K562 (cell line): ENCODE measurements around the gene AHCYL1. TPM values are rescaled to one million over a fixed set of nuclear protein-coding genes. Genes with fewer than 3 reads are reported as not detected.

Experiments
- EWSR1 ChIP-seq: fragments of 450-650 bp; IDR thresholded peaks from 2 replicates; pipeline ENCODE4 v1.6.1; 2018; ENCODE audit warnings: borderline replicate concordance, mild to moderate bottlenecking, low read depth, moderate library complexity; ENCODE audit not compliant: partially characterized antibody
- KAT7 ChIP-seq: sonication (generic); formaldehyde crosslinking; IDR thresholded peaks from 2 replicates; pipeline ENCODE4 v1.8.0; 2022; ENCODE audit warnings: missing genetic modification reagents, mild to moderate bottlenecking, borderline replicate concordance
- L3MBTL2 ChIP-seq: fragments of 450-650 bp; IDR thresholded peaks from 2 replicates; pipeline ENCODE4 v1.6.1; 2016; ENCODE audit warnings: mild to moderate bottlenecking, moderate library complexity
- NBN ChIP-seq: fragments of 450-650 bp; IDR thresholded peaks from 2 replicates; pipeline ENCODE4 v1.6.1; 2016; ENCODE audit warnings: low read depth, mild to moderate bottlenecking
- SNIP1 ChIP-seq: fragments of 450-650 bp; IDR thresholded peaks from 2 replicates; pipeline ENCODE4 v1.7.1; 2017; ENCODE audit warnings: low read depth, mild to moderate bottlenecking
- SREBF1 ChIP-seq: fragments of 150-350 bp; IDR thresholded peaks from 2 replicates; pipeline ENCODE4 v1.6.1; 2014; ENCODE audit warnings: antibody characterized with exemption, low read depth, low read length, borderline replicate concordance
- ZC3H8 ChIP-seq: fragments of 450-650 bp; IDR thresholded peaks from 2 replicates; pipeline ENCODE4 v1.6.1; 2017
- ZNF551 ChIP-seq: fragments of 250-450 bp; sonication (Bioruptor Pico); IDR thresholded peaks from 2 replicates; pipeline ENCODE4 v1.5.0; 2021; ENCODE audit warnings: mild to moderate bottlenecking, moderate library complexity
- ZNF785 ChIP-seq: fragments of 250-450 bp; sonication (Bioruptor Pico); IDR thresholded peaks from 2 replicates; pipeline ENCODE4 v1.4.0; 2020; ENCODE audit warnings: mild to moderate bottlenecking
- polyA plus RNA-seq, 8 experiments: library from polyadenylated mRNA; depleted of rRNA in 4 of 8; stranded (reverse) in 5 of 8; unstranded in 3 of 8; fragments of >200 nt; fragmentation: Nextera tagmentation in 2 of 8; fragmentation: Illumina TruSeq in 1 of 8; extraction: Ambion mirVana in 2 of 8; extraction: Trizol in 1 of 8; gene quantifications; 2 replicates each; pipeline versions ENCODE4 v1.2.1 to v1.2.3, GENCODE V29; 2011 to 2014; ENCODE audit warnings: inconsistent platforms in 1 of 8, missing spikeins in 1 of 8
- total RNA-seq, 7 experiments: library from RNA; depleted of rRNA in 6 of 7; stranded (reverse); fragments of >200 nt in 6 of 7; fragmentation: Illumina TruSeq in 2 of 7; extraction: Trizol in 2 of 7; gene quantifications; 2 replicates each; pipeline versions ENCODE4 v1.2.1 to v1.2.3, GENCODE V29; 2011 to 2021; ENCODE audit warnings: low replicate concordance in 1 of 7
- TF ChIP-seq, protein P1 (sequence below): sonication (generic); formaldehyde crosslinking; IDR thresholded peaks from 2 replicates; pipeline ENCODE4 v1.8.1; 2023; ENCODE audit warnings: mild to moderate bottlenecking, missing genetic modification reagents, moderate library complexity
- TF ChIP-seq, protein P2 (sequence below): conservative IDR thresholded peaks from 2 replicates; pipeline ENCODE4 v1.6.1; 2011; ENCODE audit warnings: low read depth, mild to moderate bottlenecking, low read length; ENCODE audit not compliant: control insufficient read depth
- TF ChIP-seq, protein P3 (sequence below): fragments of 150-350 bp; IDR thresholded peaks from 2 replicates; pipeline ENCODE4 v1.6.1; 2014; ENCODE audit warnings: low read depth, mild to moderate bottlenecking, low read length, borderline replicate concordance
- TF ChIP-seq, protein P4 (sequence below), 2 experiments: fragments of 450-650 bp; formaldehyde crosslinking in 1 of 2; IDR thresholded peaks; 2 replicates each; pipeline versions ENCODE4 v1.4.0 to v1.6.1; 2014 to 2020; ENCODE audit warnings: mild to moderate bottlenecking in 2 of 2, borderline replicate concordance in 1 of 2, low read depth in 1 of 2

Gene AHCYL1
- total and polyA plus RNA-seq, 9 of the 15 experiments (the other 6 are each of a cell fraction or from before 2014, with no cell fraction given), result 27.3 to 118 (median 44.5) TPM

DNA sequence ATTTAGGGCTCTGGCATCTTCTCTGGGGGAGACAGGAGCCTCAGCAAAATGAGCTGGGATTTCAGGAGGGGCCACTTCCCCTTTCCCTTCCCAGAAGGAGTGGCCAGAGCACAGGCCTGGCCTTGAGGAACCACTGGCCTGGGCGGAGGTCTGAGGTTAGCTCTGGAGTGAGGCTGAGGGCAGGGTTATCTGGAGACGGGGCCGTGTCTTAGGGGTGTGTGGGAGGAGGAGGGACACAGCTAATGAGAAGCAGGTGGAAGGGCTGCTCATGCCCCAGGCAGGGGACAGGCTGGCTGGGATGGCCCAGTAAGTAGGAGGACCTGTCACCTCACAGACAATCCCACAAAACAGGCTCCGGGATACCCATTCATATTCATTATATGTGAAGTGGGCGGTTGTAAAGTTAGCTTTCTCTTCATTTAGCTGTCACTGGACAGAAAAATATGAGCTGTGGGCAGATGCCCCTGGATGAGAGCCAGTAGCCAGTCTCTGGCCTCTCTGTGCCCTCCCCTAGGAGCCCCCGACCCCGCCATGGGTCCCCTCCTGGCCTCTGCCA, 73.5 kb downstream of the AHCYL1 start (continued):
- TF ChIP-seq ZNF785 (CRISPR knock-in tag), result no peak
- TF ChIP-seq SREBF1, result no peak
- no peak; the same call in 1 of the 2 replicates for TF ChIP-seq NBN
- no peak for TF ChIP-seq ZC3H8
- TF ChIP-seq, protein P1, sequence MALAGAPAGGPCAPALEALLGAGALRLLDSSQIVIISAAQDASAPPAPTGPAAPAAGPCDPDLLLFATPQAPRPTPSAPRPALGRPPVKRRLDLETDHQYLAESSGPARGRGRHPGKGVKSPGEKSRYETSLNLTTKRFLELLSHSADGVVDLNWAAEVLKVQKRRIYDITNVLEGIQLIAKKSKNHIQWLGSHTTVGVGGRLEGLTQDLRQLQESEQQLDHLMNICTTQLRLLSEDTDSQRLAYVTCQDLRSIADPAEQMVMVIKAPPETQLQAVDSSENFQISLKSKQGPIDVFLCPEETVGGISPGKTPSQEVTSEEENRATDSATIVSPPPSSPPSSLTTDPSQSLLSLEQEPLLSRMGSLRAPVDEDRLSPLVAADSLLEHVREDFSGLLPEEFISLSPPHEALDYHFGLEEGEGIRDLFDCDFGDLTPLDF (CRISPR knock-in tag), result no peak
- TF ChIP-seq EWSR1, result no peak
- no peak for TF ChIP-seq L3MBTL2
- TF ChIP-seq ZNF551 (CRISPR knock-in tag), result no peak
- TF ChIP-seq KAT7, result no peak
- TF ChIP-seq, protein P2, sequence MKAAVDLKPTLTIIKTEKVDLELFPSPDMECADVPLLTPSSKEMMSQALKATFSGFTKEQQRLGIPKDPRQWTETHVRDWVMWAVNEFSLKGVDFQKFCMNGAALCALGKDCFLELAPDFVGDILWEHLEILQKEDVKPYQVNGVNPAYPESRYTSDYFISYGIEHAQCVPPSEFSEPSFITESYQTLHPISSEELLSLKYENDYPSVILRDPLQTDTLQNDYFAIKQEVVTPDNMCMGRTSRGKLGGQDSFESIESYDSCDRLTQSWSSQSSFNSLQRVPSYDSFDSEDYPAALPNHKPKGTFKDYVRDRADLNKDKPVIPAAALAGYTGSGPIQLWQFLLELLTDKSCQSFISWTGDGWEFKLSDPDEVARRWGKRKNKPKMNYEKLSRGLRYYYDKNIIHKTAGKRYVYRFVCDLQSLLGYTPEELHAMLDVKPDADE, result no peak
- no peak for TF ChIP-seq SNIP1
- TF ChIP-seq, protein P3, sequence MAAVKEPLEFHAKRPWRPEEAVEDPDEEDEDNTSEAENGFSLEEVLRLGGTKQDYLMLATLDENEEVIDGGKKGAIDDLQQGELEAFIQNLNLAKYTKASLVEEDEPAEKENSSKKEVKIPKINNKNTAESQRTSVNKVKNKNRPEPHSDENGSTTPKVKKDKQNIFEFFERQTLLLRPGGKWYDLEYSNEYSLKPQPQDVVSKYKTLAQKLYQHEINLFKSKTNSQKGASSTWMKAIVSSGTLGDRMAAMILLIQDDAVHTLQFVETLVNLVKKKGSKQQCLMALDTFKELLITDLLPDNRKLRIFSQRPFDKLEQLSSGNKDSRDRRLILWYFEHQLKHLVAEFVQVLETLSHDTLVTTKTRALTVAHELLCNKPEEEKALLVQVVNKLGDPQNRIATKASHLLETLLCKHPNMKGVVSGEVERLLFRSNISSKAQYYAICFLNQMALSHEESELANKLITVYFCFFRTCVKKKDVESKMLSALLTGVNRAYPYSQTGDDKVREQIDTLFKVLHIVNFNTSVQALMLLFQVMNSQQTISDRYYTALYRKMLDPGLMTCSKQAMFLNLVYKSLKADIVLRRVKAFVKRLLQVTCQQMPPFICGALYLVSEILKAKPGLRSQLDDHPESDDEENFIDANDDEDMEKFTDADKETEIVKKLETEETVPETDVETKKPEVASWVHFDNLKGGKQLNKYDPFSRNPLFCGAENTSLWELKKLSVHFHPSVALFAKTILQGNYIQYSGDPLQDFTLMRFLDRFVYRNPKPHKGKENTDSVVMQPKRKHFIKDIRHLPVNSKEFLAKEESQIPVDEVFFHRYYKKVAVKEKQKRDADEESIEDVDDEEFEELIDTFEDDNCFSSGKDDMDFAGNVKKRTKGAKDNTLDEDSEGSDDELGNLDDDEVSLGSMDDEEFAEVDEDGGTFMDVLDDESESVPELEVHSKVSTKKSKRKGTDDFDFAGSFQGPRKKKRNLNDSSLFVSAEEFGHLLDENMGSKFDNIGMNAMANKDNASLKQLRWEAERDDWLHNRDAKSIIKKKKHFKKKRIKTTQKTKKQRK, result no peak
- TF ChIP-seq, protein P4, sequence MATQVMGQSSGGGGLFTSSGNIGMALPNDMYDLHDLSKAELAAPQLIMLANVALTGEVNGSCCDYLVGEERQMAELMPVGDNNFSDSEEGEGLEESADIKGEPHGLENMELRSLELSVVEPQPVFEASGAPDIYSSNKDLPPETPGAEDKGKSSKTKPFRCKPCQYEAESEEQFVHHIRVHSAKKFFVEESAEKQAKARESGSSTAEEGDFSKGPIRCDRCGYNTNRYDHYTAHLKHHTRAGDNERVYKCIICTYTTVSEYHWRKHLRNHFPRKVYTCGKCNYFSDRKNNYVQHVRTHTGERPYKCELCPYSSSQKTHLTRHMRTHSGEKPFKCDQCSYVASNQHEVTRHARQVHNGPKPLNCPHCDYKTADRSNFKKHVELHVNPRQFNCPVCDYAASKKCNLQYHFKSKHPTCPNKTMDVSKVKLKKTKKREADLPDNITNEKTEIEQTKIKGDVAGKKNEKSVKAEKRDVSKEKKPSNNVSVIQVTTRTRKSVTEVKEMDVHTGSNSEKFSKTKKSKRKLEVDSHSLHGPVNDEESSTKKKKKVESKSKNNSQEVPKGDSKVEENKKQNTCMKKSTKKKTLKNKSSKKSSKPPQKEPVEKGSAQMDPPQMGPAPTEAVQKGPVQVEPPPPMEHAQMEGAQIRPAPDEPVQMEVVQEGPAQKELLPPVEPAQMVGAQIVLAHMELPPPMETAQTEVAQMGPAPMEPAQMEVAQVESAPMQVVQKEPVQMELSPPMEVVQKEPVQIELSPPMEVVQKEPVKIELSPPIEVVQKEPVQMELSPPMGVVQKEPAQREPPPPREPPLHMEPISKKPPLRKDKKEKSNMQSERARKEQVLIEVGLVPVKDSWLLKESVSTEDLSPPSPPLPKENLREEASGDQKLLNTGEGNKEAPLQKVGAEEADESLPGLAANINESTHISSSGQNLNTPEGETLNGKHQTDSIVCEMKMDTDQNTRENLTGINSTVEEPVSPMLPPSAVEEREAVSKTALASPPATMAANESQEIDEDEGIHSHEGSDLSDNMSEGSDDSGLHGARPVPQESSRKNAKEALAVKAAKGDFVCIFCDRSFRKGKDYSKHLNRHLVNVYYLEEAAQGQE (IDR thresholded peaks at IDR 0.05; ENCODE audit: borderline replicate concordance), result peak; percentile 6; the same call in 1 of the 2 replicates
- TF ChIP-seq, protein P4 (CRISPR knock-in tag; IDR thresholded peaks at IDR 0.05; ENCODE audit: low read depth), result no peak
